NCI-H1417 treated with DMSO at 0.1 percent for 48 hours (cell line): Measurements from ENCODE around the gene DMKN.
"Not testable (repeated sequence)": the region's sequence is repeated elsewhere in the genome, so short reads cannot be mapped to it uniquely, and the experiment has no call there.

ENCODE experiments used
- DNase-seq: peaks from one replicate; lab custom pipeline; 2025; lab: John Stamatoyannopoulos, UW

Gene DMKN

GRCh38 chr19:35461788-35462187, 51.7 kb downstream of the DMKN start:
- DNase-seq = not testable (repeated sequence)

GRCh38 chr19:35461060-35461459, 52.4 kb downstream of the DMKN start:
- no peak for DNase-seq

- DNase-seq = no peak
Measured at GRCh38 chr19:35460608-35461007, 52.8 kb downstream of the DMKN start.

GRCh38 chr19:35459414-35460082, 53.9 kb downstream of the DMKN start:
- DNase-seq = no peak

- DNase-seq = no peak
Measured at GRCh38 chr19:35458731-35459391, 54.6 kb downstream of the DMKN start.

- DNase-seq = no peak
Measured at GRCh38 chr19:35458192-35458591, 55.3 kb downstream of the DMKN start.

- no peak for DNase-seq
Measured at GRCh38 chr19:35457173-35457572, 56.3 kb downstream of the DMKN start.

- no peak for DNase-seq
Measured at GRCh38 chr19:35455616-35456201, 57.7 kb downstream of the DMKN start.

GRCh38 chr19:35454663-35455062, 58.8 kb downstream of the DMKN start:
- DNase-seq = no peak

- DNase-seq = no peak
Measured at GRCh38 chr19:35451338-35452096, 61.9 kb downstream of the DMKN start.

GRCh38 chr19:35449359-35450043, 63.9 kb downstream of the DMKN start:
- peak; percentile 38 for DNase-seq

- DNase-seq = no peak
Measured at GRCh38 chr19:35447606-35448469, 65.6 kb downstream of the DMKN start, which contains the start of gene FFAR2. Gene FFAR2 (plus strand): TSS chr19:35448257. CDS start chr19:35449715, 1,458 bp downstream.
